AG09309 (cell line): ENCODE results near the gene RNF168.
"Not testable (repeated sequence)": the region's sequence is repeated elsewhere in the genome, so short reads cannot be mapped to it uniquely, and the experiment has no call there.

Source experiments
- DNase-seq: peaks from one replicate; pipeline ENCODE4 v3.0.0-alpha.2; 2010; ENCODE audit warnings: low read depth
- H3K4me3 ChIP-seq: 2 replicates; pipeline ENCODE4 v1.5.1; 2011; ENCODE audit warnings: mild to moderate bottlenecking, low read depth, low read length, moderate library complexity; ENCODE audit not compliant: control insufficient read depth
- TF ChIP-seq, protein P1 (sequence below): IDR thresholded peaks from 2 replicates; pipeline ENCODE4 v1.5.1; 2011; ENCODE audit warnings: mild to moderate bottlenecking, low read depth, low read length, inconsistent platforms; ENCODE audit not compliant: insufficient read depth, control insufficient read depth; ENCODE audit errors: missing control alignments

RNF168 gene

DNA sequence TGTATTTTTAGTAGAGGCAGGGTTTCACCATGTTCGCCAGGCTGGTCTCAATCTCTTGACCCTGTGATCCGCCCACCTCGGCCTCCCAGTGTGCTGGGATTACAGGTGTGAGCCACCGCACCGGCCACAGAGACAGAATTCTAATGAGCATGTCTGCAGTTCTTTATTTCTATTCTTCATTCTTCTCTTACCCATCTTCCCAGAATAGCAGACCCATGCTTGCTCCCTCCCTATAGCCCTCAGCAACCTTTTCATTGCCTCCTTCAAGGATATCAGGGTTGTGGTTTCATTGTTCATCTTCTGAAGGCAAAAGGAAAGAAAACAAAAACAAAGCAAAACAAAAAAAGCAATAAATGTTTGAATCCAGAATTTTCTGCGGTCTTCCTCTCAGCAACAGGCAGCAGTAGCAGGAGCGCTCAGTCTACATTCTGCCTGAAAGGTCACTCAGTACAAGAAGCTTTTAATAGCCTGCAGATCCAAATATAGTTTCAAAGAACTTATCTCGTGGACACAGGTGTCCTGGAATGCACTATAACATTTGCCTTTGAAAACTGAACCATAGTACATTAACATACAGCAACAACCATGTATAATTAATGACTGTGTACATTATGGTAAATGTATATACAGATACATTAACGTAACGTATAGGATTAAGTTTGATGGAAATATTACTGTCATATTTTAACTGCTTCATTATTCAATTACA is 11.5 kb upstream of the RNF168 start, which contains the start of gene SMCO1:
Gene SMCO1, minus strand, starts transcription at position 434 of the 709 bp plus-strand sequence. Its CDS starts 137 bp downstream, at position 297.
- TF ChIP-seq, protein P1, sequence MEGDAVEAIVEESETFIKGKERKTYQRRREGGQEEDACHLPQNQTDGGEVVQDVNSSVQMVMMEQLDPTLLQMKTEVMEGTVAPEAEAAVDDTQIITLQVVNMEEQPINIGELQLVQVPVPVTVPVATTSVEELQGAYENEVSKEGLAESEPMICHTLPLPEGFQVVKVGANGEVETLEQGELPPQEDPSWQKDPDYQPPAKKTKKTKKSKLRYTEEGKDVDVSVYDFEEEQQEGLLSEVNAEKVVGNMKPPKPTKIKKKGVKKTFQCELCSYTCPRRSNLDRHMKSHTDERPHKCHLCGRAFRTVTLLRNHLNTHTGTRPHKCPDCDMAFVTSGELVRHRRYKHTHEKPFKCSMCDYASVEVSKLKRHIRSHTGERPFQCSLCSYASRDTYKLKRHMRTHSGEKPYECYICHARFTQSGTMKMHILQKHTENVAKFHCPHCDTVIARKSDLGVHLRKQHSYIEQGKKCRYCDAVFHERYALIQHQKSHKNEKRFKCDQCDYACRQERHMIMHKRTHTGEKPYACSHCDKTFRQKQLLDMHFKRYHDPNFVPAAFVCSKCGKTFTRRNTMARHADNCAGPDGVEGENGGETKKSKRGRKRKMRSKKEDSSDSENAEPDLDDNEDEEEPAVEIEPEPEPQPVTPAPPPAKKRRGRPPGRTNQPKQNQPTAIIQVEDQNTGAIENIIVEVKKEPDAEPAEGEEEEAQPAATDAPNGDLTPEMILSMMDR, result no peak
- DNase-seq, result no peak
- no peak within 1 kb of the TSS for H3K4me3 ChIP-seq

DNA sequence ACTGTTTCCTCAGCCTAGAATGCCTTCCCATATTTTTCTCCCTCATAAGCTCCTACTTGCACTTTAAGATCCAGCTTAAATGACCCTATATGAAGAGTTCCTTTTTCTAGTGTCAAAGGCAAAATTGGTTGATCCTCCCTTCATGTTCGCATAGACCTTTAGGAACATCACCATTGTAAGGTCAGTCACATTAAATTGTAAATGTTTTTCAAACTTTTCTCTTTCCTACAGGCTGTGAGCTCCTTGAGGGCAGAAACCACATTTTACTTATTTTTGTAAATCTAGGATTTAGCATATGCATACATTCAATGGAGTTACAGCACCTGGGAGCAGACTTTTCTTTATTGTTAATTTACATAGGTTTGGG is 10.8 kb upstream of the RNF168 start:
- DNase-seq, result no peak
- no peak overlapping the region for H3K4me3 ChIP-seq
- TF ChIP-seq, protein P1, result no peak

DNA sequence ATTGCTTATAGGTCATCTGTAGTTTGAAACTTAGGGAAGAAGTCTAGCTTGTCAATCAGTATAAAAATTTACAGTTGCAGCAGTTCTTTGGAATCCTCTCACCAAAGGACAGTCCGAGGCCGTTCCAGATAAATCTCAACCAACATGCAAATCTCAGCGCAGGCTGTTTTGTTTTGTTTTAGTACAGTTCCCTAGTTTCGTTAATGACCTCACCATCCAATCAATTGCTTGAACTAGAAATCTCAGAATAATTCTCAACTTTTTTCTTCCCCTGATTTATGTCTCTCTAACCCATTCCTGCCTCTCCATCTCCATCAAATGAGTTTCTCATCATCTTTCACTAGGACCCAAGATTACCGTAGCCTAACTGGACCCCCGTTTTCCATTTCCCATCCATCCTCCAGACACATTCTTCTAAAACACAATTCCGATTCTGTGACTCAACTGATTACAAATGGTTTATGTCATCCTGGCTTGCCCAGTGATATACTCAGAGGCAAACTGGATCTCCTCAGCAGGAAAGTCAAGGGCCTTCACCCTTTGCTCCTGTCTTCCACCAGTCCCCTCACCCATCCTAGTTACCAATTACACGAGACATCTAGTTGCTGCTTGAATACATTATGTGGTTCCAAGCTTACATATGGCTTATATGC is 10.3 kb upstream of the RNF168 start:
- DNase-seq, result no peak
- TF ChIP-seq, protein P1, result no peak
- no peak overlapping the region for H3K4me3 ChIP-seq

DNA sequence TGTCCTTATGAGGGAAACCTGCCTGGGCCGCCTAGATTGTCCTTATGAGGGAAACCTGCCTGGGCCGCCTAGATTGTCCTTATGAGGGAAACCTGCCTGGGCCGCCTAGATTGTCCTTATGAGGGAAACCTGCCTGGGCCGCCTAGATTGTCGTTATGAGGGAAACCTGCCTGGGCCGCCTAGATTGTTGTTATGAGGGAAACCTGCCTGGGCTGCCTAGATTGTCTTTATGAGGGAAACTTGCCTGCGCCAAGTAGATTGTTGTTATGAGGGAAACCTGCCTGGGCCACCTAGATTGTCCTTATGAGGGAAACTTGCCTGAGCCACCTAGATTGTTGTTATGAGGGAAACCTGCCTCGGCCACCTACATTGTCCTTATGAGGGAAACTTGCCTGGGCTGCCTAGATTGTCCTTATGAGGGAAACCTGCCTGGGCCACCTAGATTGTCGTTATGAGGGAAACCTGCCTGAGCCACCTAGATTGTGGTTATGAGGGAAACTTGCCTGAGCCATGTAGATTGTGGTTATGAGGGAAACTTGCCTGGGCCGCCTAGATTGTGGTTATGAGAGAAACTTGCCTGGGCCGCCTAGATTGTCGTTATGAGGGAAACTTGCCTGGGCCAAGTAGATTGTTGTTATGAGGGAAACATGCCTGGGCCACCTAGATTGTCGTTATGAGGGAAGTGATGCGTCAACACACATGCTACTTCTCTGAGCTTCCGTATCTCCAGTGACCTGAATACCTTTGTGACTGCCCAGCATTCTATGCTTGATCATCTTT is 8.3 kb upstream of the RNF168 start:
- DNase-seq, result not testable (repeated sequence)

DNA sequence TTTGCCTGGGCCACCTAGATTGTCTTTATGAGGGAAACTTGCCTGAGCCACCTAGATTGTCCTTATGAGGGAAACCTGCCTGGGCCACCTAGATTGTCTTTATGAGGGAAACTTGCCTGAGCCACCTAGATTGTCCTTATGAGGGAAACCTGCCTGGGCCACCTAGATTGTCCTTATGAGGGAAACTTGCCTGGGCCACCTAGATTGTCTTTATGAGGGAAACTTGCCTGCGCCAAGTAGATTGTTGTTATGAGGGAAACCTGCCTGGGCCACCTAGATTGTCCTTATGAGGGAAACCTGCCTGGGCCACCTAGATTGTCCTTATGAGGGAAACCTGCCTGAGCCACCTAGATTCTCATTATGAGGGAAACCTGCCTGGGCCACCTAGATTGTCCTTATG is 7.5 kb upstream of the RNF168 start:
- DNase-seq, H3K4me3 ChIP-seq: not testable (repeated sequence)

More for the DNA sequence above, 8.3 kb upstream of the RNF168 start:
- H3K4me3 ChIP-seq, result not testable (repeated sequence)

DNA sequence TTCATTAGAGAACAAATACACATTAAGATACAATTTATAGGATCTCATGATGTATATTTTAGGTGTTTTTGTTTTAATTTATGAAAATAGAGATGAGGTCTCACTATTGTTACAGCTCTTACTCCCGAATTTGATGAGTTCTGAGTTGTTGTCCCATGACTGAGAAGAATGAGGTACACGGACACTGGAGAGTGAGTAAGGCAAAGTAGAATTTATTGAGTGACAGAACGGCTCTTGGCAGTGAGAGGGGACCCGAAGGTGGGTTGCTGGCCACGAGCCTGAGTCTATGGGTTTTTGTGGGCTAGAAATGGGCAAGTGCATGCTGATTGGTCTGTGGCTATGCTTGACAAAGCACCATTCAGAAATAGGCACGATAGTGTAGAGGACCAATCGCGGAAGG is 3.1 kb upstream of the RNF168 start:
- no peak for DNase-seq
- TF ChIP-seq, protein P1, result no peak
- H3K4me3 ChIP-seq, result no peak overlapping the region

DNA sequence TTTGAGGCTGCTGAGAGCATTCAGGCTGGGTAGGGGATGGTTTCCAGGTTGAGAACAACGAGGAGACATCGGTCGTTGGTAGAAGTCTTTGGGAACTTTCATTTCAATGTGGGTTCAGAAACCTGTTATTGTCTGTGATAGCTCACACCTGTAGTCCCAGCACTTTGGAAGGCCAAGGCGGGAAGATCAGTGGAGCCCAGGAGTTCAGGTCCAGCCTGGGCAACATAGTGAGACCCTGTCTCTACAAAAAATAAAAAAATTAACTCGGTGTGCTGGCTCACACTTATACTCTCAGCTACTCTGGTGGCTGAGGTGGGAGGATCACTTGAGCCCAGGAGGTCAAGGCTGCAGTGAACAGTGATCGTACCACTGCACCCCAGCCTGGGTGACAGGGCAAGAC is 988 bp upstream of the RNF168 start:
- TF ChIP-seq, protein P1, result no peak
- DNase-seq, result no peak
- no peak overlapping the region for H3K4me3 ChIP-seq

DNA sequence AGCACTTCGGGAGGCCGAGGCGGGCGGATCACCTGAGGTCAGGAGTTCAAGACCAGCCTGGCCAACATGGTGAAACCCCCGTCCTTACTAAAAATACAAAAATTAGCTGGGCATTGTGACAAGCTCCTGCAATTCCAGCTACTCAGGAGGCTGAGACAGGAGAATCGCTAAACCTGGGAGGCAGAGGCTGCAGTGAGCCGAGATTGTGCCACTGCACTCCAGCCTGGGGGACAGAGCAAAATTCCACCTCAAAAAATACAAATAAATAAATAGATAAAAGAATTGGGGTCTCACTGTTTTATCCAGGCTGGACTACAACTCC is 470 bp upstream of the RNF168 start:
- H3K4me3 ChIP-seq, result peak overlapping the region; percentile 78
- DNase-seq, result not testable (repeated sequence)
